Large intestine (tissue), 3 donors: ENCODE results near the gene ALKBH6. TPM values are rescaled to one million over a fixed set of nuclear protein-coding genes. Genes with fewer than 3 reads are reported as not detected.
A peak's percentile ranks its signal among the peaks of the same experiment; 100 is the strongest.

ENCODE experiments used
- DNase-seq, 2 donors: peaks; one replicate each; pipeline versions ENCODE4 v3.0.0 to v3.0.0-alpha.2; 2013
- H3K27ac ChIP-seq: one replicate; pipeline ENCODE4 v1.5.1; 2013; ENCODE audit warnings: low read length
- H3K27me3 ChIP-seq: 2 replicates; pipeline ENCODE4 v1.6.1; 2013; ENCODE audit warnings: low read length; ENCODE audit not compliant: control insufficient read depth, insufficient read depth
- H3K36me3 ChIP-seq: 2 replicates; pipeline ENCODE4 v1.6.1; 2013; ENCODE audit warnings: low read length; ENCODE audit not compliant: control insufficient read depth, insufficient read depth
- H3K4me1 ChIP-seq: one replicate; pipeline ENCODE4 v1.6.1; 2013; ENCODE audit warnings: low read length; ENCODE audit not compliant: control insufficient read depth, insufficient read depth
- H3K4me3 ChIP-seq: one replicate; pipeline ENCODE4 v1.5.1; 2013; ENCODE audit warnings: low read length
- H3K9me3 ChIP-seq: one replicate; pipeline ENCODE4 v1.6.1; 2013; ENCODE audit warnings: mild to moderate bottlenecking, low read depth, low read length, moderate library complexity; ENCODE audit not compliant: control insufficient read depth
- WGBS: methylation state at CpG from one replicate; pipeline ENCODE4 v1.1.5; 2013; ENCODE audit warnings: low lambda C conversion rate; ENCODE audit not compliant: insufficient coverage; 5-methylcytosine and 5-hydroxymethylcytosine counted together
- polyA plus RNA-seq: library from polyadenylated mRNA; unstranded; fragments of 120-200 nt; gene quantifications from one replicate; pipeline ENCODE4 v1.2.1, GENCODE V29; 2013

Gene ALKBH6
- polyA plus RNA-seq, 1 donor, result 13.8 TPM

- no peak for DNase-seq
- Histone ChIP-seq H3K9me3 (no peaks in the 10 kb centered on the region), H3K36me3 (peaks cover 4% of the 10 kb centered on the region), H3K4me3 (peak overlapping the region; percentile 19), H3K27ac (no peak overlapping the region), H3K4me1 (peaks cover 9% of the 10 kb centered on the region), H3K27me3 (no peaks in the 10 kb centered on the region)
- WGBS, result no CpG with 5 or more reads among the region's 15 CpGs
Measured at GRCh38 chr19:36009633-36010379, 4.2 kb downstream of the ALKBH6 start.

- peaks cover 8% of the 10 kb centered on the region for H3K36me3 ChIP-seq
- no peaks in the 10 kb centered on the region for H3K9me3 ChIP-seq
- no CpG with 5 or more reads among the region's 50 CpGs for WGBS
- peak overlapping the region; percentile 54 for H3K27ac ChIP-seq
- H3K27me3 ChIP-seq, result no peaks in the 10 kb centered on the region
- peak; percentile 57 to 68 for DNase-seq
- peak overlapping the region; percentile 50 for H3K4me3 ChIP-seq
- peaks cover 9% of the 10 kb centered on the region for H3K4me1 ChIP-seq
Measured at GRCh38 chr19:36009220-36009619, 4.8 kb downstream of the ALKBH6 start.

- DNase-seq, result peak; percentile 75 to 88
- Histone ChIP-seq H3K9me3 (no peaks in the 10 kb centered on the region), H3K36me3 (peaks cover 8% of the 10 kb centered on the region), H3K4me1 (peaks cover 9% of the 10 kb centered on the region), H3K4me3 (peak within 1 kb of the TSS; percentile 50), H3K27me3 (no peaks in the 10 kb centered on the region), H3K27ac (peak within 1 kb of the TSS; percentile 54)
- whole genome bisulfite sequencing, result no CpG with 5 or more reads among the region's 19 CpGs
Measured at GRCh38 chr19:36008336-36008978, 5.6 kb downstream of the ALKBH6 start, which contains the start of gene SYNE4. TSS of gene SYNE4 (minus strand) at chr19:36008813. CDS start at chr19:36008681, 132 bp downstream.

GRCh38 chr19:36006955-36007354 is 7.1 kb downstream of the ALKBH6 start:
- H3K27ac ChIP-seq, result no peak overlapping the region
- DNase-seq, result no peak
- WGBS, result no CpG with 5 or more reads among the region's 5 CpGs
- no peaks in the 10 kb centered on the region for H3K9me3 ChIP-seq
- H3K4me1 ChIP-seq, result peaks cover 9% of the 10 kb centered on the region
- H3K36me3 ChIP-seq, result peaks cover 14% of the 10 kb centered on the region
- H3K4me3 ChIP-seq, result no peak overlapping the region
- no peaks in the 10 kb centered on the region for H3K27me3 ChIP-seq

GRCh38 chr19:36003284-36003683 is 10.7 kb downstream of the ALKBH6 start:
- Histone ChIP-seq H3K27ac (no peak overlapping the region), H3K27me3 (no peaks in the 10 kb centered on the region), H3K9me3 (no peaks in the 10 kb centered on the region), H3K4me3 (no peak overlapping the region), H3K4me1 (no peaks in the 10 kb centered on the region), H3K36me3 (peaks cover 30% of the 10 kb centered on the region)
- DNase-seq, result no peak
- no CpG with 5 or more reads among the region's 4 CpGs for WGBS

GRCh38 chr19:36001605-36002004 is 12.4 kb downstream of the ALKBH6 start:
- no peaks in the 10 kb centered on the region for H3K27me3 ChIP-seq
- WGBS, result no CpG with 5 or more reads among the region's 3 CpGs

GRCh38 chr19:35996777-35997176 is 17.2 kb downstream of the ALKBH6 start:
- peaks cover 12% of the 10 kb centered on the region for H3K4me1 ChIP-seq
- no peaks in the 10 kb centered on the region for H3K9me3 ChIP-seq
- H3K4me3 ChIP-seq, result no peak overlapping the region
- no peaks in the 10 kb centered on the region for H3K27me3 ChIP-seq
- DNase-seq, result no peak
- H3K27ac ChIP-seq, result no peak overlapping the region
- no CpG with 5 or more reads among the region's 8 CpGs for WGBS
- peaks cover 23% of the 10 kb centered on the region for H3K36me3 ChIP-seq

More at GRCh38 chr19:36001605-36002004, 12.4 kb downstream of the ALKBH6 start:
- Histone ChIP-seq H3K4me3 (no peak overlapping the region), H3K4me1 (no peaks in the 10 kb centered on the region), H3K9me3 (no peaks in the 10 kb centered on the region), H3K36me3 (peaks cover 37% of the 10 kb centered on the region), H3K27ac (no peak overlapping the region)
- no peak for DNase-seq

GRCh38 chr19:35995048-35995993 is 18.7 kb downstream of the ALKBH6 start, which contains the start of gene SDHAF1:
TSS of gene SDHAF1 (plus strand) at chr19:35995188. CDS start at chr19:35995275, 87 bp downstream.
- H3K4me3 ChIP-seq, result peak within 1 kb of the TSS; percentile 93
- no CpG with 5 or more reads among the region's 97 CpGs for WGBS
- H3K27me3 ChIP-seq, result no peaks in the 10 kb centered on the region
- no peaks in the 10 kb centered on the region for H3K9me3 ChIP-seq
- H3K4me1 ChIP-seq, result peaks cover 12% of the 10 kb centered on the region
- peaks cover 17% of the 10 kb centered on the region for H3K36me3 ChIP-seq
- H3K27ac ChIP-seq, result peak within 1 kb of the TSS; percentile 33
- peak; percentile 95 to 97 for DNase-seq

GRCh38 chr19:35993923-35994598 is 20.0 kb downstream of the ALKBH6 start:
- Histone ChIP-seq H3K27me3 (peaks cover 4% of the 10 kb centered on the region), H3K9me3 (no peaks in the 10 kb centered on the region), H3K4me3 (peak overlapping the region; percentile 93), H3K4me1 (peaks cover 12% of the 10 kb centered on the region), H3K27ac (no peak overlapping the region), H3K36me3 (peaks cover 14% of the 10 kb centered on the region)
- peak in 1 of 2 donors; percentile 59 for DNase-seq
- no CpG with 5 or more reads among the region's 49 CpGs for WGBS
